DMS114 treated with DMSO at 0.1 percent for 48 hours (cell line): ENCODE measurements around the gene BTBD3.

Experiments
- DNase-seq: peaks from one replicate; lab custom pipeline; 2025; ENCODE audit not compliant: unreplicated experiment; lab: John Stamatoyannopoulos, UW

BTBD3 gene

GRCh38 chr20:11912659-11913415 lies 4.9 kb upstream of the BTBD3 start:
- DNase-seq, result no peak

DNA sequence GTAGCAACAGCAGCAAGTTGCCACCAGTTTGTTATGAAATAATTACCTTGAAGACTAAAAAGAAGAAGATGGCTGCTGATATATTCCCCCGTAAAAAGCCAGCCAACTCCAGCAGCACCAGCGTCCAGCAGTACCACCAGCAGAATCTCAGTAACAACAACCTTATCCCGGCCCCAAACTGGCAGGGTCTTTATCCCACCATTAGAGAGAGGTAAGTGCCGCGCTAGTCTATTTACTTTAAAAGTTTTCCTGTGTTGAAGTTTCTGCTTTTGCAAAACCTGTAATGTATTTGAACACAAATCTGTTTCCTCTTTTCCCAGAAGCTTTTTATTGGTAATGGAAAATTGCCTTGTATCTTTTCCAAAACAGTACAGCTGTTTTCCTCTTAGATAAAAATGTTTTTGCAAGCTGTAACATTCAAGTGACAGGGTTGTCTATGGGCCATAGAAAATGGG lies 725 bp downstream of the BTBD3 start:
- DNase-seq, result no peak

DNA sequence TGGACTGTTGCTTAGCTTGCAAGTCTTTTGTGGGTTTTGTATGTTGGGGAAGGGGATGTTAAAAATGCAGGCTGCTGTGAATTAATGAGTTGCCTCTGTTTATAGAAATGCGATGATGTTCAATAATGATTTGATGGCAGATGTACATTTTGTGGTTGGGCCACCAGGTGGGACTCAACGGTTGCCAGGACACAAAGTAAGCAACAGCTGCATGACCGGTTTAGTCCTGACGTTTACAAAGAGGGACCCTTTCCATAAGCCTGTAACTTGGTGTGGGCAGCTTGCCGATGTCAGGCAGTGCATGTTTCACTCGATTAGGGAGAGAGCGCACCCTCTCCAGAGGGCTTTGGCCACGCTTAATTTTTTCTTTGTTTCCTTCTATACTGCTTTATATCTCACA lies 1.3 kb downstream of the BTBD3 start:
- DNase-seq, result no peak

GRCh38 chr20:11919581-11919980 lies 1.9 kb downstream of the BTBD3 start:
- no peak for DNase-seq

DNA sequence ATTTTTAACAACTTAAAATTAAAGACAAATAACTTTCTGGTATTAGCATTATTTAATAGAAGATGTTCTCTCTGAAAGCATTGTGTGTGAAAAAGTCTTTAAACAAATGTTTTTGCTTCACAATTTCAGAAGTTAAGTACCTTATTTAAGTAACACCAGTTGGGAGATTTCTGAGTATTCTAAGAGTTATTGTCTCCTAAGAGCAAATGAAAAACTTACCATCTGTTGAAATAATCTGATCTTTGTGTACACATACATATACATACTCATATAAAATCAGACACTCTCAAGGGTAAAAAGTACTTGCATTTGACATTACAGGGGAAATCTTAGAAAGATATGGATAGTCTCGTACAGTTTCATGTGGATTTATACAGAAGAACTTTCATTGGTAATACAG lies 2.4 kb downstream of the BTBD3 start:
- no peak for DNase-seq

DNA sequence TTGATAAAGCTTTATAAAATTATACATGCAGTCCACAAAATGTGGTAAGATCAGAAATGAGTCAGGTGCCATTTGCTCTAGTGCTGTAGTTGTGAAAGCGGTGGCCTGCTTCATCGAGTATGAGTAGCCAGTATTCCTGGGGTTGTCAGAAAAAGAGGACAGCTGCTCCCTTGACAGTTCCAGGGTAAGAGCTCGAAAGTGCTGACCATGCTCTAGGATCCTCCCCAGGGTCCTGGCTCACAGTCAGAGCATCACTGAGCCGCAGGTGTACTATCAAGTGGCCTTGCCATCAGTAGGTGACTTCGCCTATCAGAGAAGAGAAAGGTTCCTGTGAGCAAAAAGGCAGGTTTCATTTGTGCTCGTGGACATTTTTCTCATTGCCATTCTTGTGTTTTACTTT lies 3.6 kb downstream of the BTBD3 start:
- no peak for DNase-seq

DNA sequence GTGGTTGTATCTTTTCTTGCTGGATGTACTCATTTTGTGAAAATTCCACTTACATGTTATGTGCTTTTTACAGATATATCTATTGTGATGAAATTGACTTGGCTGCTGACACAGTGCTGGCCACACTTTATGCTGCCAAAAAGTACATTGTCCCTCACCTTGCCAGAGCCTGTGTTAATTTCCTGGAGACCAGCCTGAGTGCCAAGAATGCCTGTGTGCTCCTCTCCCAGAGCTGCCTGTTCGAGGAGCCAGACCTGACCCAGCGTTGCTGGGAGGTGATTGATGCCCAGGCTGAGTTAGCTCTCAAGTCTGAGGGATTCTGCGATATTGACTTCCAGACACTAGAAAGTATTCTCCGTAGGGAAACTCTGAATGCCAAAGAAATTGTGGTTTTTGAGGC lies 4.9 kb downstream of the BTBD3 start:
- DNase-seq, result no peak

DNA sequence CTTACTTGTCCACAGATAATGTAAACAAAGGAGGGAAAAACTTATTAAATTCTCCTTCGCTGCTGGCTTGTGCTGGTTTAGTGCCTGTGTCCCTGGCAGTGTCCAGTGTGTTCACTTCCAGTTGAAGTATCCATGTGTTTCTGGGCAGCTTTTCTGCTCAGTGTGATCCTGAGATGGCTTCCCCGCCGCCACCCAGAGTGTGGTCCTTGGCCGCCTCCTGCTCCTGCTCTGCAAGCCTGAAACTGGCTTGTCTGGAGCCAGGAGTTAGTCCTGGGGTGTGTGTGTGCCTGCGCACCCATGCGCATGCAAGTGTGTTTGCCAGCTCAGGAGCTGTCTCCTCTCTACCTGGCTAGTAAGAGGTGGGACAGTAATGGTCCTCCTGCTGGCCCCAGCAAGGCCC lies 7.2 kb downstream of the BTBD3 start:
- no peak for DNase-seq

DNA sequence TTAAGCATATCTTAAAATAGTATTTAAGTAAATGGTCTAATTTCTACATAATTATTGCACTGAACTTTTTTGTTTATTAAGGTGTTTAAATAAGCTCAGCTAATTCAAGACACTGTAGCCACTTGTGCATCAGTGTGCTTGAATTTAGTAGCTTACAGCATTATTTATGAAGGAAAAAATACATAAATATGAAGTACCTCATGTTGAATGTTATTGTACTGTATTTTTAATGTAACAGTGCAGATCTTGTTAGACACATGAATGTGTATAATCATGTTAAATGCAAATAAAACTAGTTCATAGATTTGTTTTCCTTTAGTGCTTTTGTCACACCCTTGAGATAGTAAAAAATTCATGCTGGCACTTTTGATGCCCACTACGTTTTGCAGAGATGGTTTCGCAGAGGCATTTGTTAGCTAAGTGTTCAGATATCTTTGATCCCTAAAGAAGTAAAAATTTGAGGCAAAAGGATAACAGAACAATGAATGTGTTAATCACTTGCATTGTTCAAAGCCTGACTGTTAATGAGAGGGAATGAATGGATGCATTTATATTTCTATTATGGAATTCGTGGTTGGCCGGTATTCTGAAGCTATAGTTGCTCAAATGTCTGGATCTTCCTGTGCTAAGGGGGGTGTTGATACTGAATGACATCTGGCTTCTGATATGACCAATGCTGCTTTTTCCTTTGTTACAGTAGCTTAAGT lies 8.8 kb downstream of the BTBD3 start:
- no peak for DNase-seq

GRCh38 chr20:11929947-11930346 lies 12.3 kb downstream of the BTBD3 start:
- no peak for DNase-seq

- no peak for DNase-seq
These were observed 17.8 kb downstream of the BTBD3 start for GRCh38 chr20:11935212-11936154.

DNA sequence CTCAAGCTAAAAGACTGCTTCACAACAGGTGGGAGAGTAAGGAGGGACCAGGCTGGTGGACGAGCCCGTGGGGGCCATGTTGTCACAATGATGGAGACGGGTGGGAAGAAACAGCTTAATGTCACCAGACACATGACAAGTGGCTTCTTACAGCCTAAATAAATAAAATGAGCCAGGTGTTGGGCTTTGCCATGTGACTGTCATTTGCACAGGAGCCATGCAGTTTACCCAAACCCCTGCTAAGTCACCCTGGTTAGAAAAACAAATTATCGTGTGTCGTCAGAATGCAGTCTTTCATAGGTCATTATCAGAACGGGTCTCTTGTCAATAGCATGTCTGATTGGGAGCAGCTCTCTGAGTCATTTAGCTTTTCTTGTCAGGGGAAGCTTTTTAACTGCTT lies 18.5 kb downstream of the BTBD3 start:
- DNase-seq, result no peak

DNA sequence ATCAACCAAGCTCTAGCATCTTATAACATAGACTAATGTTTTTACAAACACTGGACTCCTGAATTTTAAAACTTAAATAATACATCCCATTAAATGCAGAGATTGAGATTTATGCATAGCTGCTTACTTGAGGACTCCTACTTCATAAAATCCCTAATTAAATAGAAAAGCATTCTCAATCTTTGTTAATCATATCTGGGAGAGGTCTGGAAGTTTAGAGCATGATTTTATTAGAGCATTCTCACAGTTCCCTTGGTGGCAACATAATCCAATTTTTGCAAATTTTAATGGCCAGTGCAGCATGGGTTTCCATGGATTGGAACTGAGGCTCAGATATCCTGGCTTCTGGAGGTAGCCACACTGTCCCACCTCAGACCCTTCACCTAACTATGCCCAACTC lies 19.5 kb downstream of the BTBD3 start:
- no peak for DNase-seq

GRCh38 chr20:11941593-11942246 lies 24.0 kb downstream of the BTBD3 start:
- DNase-seq, result no peak

GRCh38 chr20:11943778-11944177 lies 26.1 kb downstream of the BTBD3 start:
- DNase-seq, result no peak

DNA sequence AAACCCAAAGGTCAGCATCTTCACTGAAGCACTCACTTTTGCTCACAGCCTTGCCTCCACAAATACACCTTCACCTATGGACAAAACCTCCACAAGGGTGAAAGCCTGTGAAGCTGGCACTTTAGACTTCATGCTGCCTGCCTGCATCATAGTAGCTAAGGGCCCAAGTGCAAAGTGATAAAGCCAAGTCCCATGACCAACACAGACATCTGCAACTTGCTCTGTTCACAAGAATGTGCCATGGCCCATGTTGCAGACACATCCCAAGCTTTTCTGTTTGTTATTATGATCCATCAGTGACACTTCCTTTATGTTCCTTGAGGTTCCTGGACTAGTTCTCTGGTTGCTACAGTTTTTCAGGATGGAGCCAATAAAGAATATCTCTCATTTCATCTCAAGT lies 31.1 kb downstream of the BTBD3 start:
- DNase-seq, result no peak

- DNase-seq, result no peak
These were observed 32.0 kb downstream of the BTBD3 start for GRCh38 chr20:11949711-11950110.

DNA sequence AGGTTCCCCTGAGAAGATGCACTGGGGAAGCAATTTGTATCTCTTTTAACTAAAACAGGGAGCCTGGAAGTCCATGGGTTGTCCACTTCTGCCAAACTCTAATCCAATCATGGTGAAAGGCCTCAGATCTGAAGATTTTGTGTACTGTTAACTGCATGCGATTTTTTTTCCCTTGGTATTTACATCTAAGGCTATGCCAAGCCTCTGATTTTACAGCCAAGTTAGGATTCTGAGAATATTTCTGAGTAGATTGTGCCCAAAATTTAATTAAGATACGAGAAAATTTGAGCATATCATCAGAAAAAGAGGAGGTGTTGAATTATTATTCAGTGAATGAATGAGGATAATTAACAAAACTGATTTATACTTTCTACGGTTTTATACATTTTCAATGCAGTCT lies 34.0 kb downstream of the BTBD3 start:
- DNase-seq, result no peak

DNA sequence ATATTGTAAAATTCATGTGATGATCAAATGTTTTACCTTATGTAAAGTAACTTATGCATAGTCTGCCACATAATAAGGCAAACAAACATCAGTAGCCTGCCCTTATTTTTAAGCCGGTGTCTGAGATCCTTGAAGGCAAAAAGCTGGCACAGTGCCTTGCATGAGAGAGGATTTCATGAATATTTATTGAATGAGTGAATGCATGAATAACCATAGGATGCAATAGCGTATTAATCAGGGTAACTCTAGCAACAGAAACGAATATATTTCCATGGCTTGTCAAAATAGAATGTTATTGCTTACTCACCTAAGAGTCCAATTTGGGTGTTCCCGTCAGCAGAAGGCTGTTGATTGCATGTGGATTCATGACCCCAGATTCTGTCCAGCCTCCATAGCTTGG lies 34.9 kb downstream of the BTBD3 start:
- DNase-seq, result no peak

- no peak for DNase-seq
These were observed 40.2 kb downstream of the BTBD3 start for GRCh38 chr20:11957911-11958310.

DNA sequence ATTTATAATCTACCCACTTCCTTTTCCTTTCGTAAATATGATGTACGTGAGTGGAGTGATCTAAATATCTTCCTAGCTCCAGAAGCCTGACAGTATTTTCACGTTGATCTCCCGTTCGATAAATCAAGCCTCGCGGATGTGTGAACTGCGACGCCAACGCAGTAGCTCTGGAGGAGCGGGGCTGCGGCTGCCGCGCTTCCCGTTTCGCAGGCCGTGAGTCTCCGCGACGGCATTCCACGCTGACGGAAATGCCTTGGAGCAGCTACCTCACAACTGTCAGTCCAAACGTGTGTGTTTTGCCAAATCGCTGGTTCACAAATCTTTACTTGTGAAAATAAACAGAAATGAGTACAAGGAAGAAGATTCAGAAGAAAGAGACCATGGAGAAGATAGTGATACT lies 41.2 kb downstream of the BTBD3 start:
- no peak for DNase-seq
